AG09319 (cell line): Measurements from ENCODE around the gene ZNF714.
"Not testable (repeated sequence)": the region's sequence is repeated elsewhere in the genome, so short reads cannot be mapped to it uniquely, and the experiment has no call there.

ENCODE experiments used
- DNase-seq: peaks from one replicate; pipeline ENCODE4 v3.0.0-alpha.2; 2010; ENCODE audit warnings: low read depth; ENCODE audit errors: extremely low read depth
- CTCF ChIP-seq: IDR thresholded peaks from 2 replicates; pipeline ENCODE4 v1.5.1; 2011; ENCODE audit warnings: low read depth, mild to moderate bottlenecking, inconsistent platforms, low read length, moderate library complexity

Gene ZNF714

DNA sequence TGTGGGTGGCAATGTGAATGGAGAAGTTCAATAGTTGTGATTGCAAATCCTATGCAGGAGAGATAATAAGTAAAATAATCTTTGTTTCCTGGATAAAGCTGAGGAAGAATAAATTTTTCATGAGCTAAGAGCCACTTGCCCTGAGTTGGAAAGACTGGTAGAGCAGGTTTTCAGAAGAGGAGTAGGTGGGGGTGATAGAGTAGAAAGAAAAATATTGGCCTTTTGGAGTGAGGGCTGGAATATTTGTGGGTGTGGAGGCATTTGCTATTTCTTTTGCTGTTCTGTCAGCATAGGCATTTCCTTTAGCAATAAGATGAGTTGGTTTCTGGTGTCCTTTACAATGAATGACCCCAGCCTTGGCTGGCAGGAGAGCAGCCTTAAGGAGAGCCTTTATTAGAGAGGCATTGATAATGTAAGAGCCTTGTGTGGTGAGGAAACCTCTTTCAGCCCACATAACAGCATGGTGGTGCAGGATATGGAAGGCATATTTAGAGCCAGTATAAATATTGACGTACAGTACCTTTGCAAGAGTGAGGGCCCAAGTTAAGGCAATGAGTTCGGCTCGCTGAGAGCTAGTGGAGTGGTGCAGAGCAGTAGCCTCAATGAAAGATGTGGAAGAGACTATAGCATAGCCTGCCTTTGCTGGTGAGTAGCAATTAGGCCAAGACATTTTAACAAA, 48.2 kb downstream of the ZNF714 start:
- TF ChIP-seq CTCF, result no peak
- no peak for DNase-seq

GRCh38 chr19:21133633-21134032, 51.6 kb downstream of the ZNF714 start:
- no peak for DNase-seq

GRCh38 chr19:21134934-21135366, 52.9 kb downstream of the ZNF714 start:
- no peak for DNase-seq
- TF ChIP-seq CTCF, result no peak

More at GRCh38 chr19:21133633-21134032, 51.6 kb downstream of the ZNF714 start:
- no peak for TF ChIP-seq CTCF

- no peak for DNase-seq
- no peak for TF ChIP-seq CTCF
Measured at GRCh38 chr19:21135433-21135832, 53.4 kb downstream of the ZNF714 start.

GRCh38 chr19:21138130-21138529, 56.1 kb downstream of the ZNF714 start:
- DNase-seq, result no peak
- no peak for TF ChIP-seq CTCF

- DNase-seq, result not testable (repeated sequence)
Measured at GRCh38 chr19:21141006-21141405, 59.0 kb downstream of the ZNF714 start.

GRCh38 chr19:21141787-21142464, 59.9 kb downstream of the ZNF714 start, which contains the start of gene ZNF431:
Gene ZNF431 (plus strand): TSS chr19:21142040. CDS start chr19:21142184, 144 bp downstream.
- DNase-seq, result peak; percentile 72

More at GRCh38 chr19:21141787-21142464, 59.9 kb downstream of the ZNF714 start, which contains the start of gene ZNF431:
- TF ChIP-seq CTCF, result no peak
